WTC11 (cell line): Measurements from ENCODE around the gene NPTN.

Experiments used
- CREB1 ChIP-seq: sonication (generic); formaldehyde crosslinking; IDR thresholded peaks from 2 replicates; pipeline ENCODE4 v1.8.0; 2023; ENCODE audit warnings: mild to moderate bottlenecking, missing genetic modification reagents
- CREM ChIP-seq: sonication (generic); formaldehyde crosslinking; IDR thresholded peaks from 2 replicates; pipeline ENCODE4 v1.8.1; 2022; ENCODE audit warnings: mild to moderate bottlenecking, missing genetic modification reagents, moderate library complexity
- ELF4 ChIP-seq: sonication (generic); formaldehyde crosslinking; IDR thresholded peaks from 2 replicates; pipeline ENCODE4 v1.8.1; 2022; ENCODE audit warnings: low read depth, mild to moderate bottlenecking, moderate library complexity, missing genetic modification reagents
- FOXK1 ChIP-seq: sonication (generic); formaldehyde crosslinking; IDR thresholded peaks from 2 replicates; pipeline ENCODE4 v1.8.0; 2022; ENCODE audit warnings: mild to moderate bottlenecking, moderate library complexity, missing genetic modification reagents
- MLX ChIP-seq: sonication (generic); formaldehyde crosslinking; IDR thresholded peaks from 2 replicates; pipeline ENCODE4 v1.8.1; 2023; ENCODE audit warnings: mild to moderate bottlenecking, missing genetic modification reagents, moderate library complexity
- NFYB ChIP-seq: sonication (generic); formaldehyde crosslinking; conservative IDR thresholded peaks from 2 replicates; pipeline ENCODE4 v1.8.0; 2022; ENCODE audit warnings: low read depth, missing genetic modification reagents
- SMAD4 ChIP-seq: sonication (generic); formaldehyde crosslinking; IDR thresholded peaks from 2 replicates; pipeline ENCODE4 v1.8.0; 2022; ENCODE audit warnings: mild to moderate bottlenecking, missing genetic modification reagents
- SP1 ChIP-seq: sonication (generic); formaldehyde crosslinking; conservative IDR thresholded peaks from 2 replicates; pipeline ENCODE4 v1.8.1; 2022; ENCODE audit warnings: missing genetic modification reagents
- TEAD4 ChIP-seq: sonication (generic); formaldehyde crosslinking; IDR thresholded peaks from 2 replicates; pipeline ENCODE4 v1.8.0; 2022; ENCODE audit warnings: mild to moderate bottlenecking, missing genetic modification reagents
- ZNF121 ChIP-seq: sonication (generic); formaldehyde crosslinking; IDR thresholded peaks from 2 replicates; pipeline ENCODE4 v1.8.0; 2023; ENCODE audit warnings: missing genetic modification reagents
- TF ChIP-seq, protein P1 (sequence below): fragments of 200-600 bp; IDR thresholded peaks from 2 replicates; pipeline ENCODE4 v1.8.0; 2022; ENCODE audit warnings: antibody characterized with exemption
- TF ChIP-seq, protein P2 (sequence below): sonication (generic); formaldehyde crosslinking; IDR thresholded peaks from 2 replicates; pipeline ENCODE4 v1.8.1; 2023; ENCODE audit warnings: mild to moderate bottlenecking, missing genetic modification reagents
- TF ChIP-seq, protein P3 (sequence below): sonication (generic); formaldehyde crosslinking; IDR thresholded peaks from 2 replicates; pipeline ENCODE4 v1.8.1; 2023; ENCODE audit warnings: mild to moderate bottlenecking, missing genetic modification reagents, moderate library complexity
- TF ChIP-seq, protein P4 (sequence below): sonication (generic); formaldehyde crosslinking; IDR thresholded peaks from 2 replicates; pipeline ENCODE4 v1.8.1; 2023; ENCODE audit warnings: mild to moderate bottlenecking, moderate library complexity, missing genetic modification reagents

DNA sequence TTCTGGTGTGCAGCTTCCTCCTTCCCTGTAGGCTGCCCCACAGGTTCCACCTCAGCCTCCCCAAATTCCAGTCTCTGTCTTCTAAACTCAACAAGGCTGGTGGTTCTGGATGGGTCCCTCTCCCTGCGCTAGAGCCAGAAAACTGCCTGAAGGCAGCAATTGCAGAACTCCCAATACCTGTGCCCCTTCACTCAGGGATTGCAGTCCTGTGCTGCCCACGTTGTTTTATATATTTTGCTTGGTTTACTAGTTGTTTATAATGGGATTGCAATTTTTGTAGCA, 14.8 kb upstream of the NPTN start:
- TF ChIP-seq ZNF121 (CRISPR knock-in tag), result no peak
- TF ChIP-seq CREB1 (CRISPR knock-in tag), result no peak
- TF ChIP-seq ELF4 (CRISPR knock-in tag), result no peak
- TF ChIP-seq TEAD4 (CRISPR knock-in tag), result no peak
- TF ChIP-seq, protein P1, sequence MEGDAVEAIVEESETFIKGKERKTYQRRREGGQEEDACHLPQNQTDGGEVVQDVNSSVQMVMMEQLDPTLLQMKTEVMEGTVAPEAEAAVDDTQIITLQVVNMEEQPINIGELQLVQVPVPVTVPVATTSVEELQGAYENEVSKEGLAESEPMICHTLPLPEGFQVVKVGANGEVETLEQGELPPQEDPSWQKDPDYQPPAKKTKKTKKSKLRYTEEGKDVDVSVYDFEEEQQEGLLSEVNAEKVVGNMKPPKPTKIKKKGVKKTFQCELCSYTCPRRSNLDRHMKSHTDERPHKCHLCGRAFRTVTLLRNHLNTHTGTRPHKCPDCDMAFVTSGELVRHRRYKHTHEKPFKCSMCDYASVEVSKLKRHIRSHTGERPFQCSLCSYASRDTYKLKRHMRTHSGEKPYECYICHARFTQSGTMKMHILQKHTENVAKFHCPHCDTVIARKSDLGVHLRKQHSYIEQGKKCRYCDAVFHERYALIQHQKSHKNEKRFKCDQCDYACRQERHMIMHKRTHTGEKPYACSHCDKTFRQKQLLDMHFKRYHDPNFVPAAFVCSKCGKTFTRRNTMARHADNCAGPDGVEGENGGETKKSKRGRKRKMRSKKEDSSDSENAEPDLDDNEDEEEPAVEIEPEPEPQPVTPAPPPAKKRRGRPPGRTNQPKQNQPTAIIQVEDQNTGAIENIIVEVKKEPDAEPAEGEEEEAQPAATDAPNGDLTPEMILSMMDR, result no peak
- TF ChIP-seq, protein P2, sequence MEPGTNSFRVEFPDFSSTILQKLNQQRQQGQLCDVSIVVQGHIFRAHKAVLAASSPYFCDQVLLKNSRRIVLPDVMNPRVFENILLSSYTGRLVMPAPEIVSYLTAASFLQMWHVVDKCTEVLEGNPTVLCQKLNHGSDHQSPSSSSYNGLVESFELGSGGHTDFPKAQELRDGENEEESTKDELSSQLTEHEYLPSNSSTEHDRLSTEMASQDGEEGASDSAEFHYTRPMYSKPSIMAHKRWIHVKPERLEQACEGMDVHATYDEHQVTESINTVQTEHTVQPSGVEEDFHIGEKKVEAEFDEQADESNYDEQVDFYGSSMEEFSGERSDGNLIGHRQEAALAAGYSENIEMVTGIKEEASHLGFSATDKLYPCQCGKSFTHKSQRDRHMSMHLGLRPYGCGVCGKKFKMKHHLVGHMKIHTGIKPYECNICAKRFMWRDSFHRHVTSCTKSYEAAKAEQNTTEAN (CRISPR knock-in tag), result no peak
- TF ChIP-seq NFYB, result no peak
- no peak for TF ChIP-seq FOXK1 (CRISPR knock-in tag)
- TF ChIP-seq, protein P3, sequence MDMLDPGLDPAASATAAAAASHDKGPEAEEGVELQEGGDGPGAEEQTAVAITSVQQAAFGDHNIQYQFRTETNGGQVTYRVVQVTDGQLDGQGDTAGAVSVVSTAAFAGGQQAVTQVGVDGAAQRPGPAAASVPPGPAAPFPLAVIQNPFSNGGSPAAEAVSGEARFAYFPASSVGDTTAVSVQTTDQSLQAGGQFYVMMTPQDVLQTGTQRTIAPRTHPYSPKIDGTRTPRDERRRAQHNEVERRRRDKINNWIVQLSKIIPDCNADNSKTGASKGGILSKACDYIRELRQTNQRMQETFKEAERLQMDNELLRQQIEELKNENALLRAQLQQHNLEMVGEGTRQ, result no peak
- TF ChIP-seq CREM (CRISPR knock-in tag), result no peak
- TF ChIP-seq SP1, result no peak
- no peak for TF ChIP-seq SMAD4 (CRISPR knock-in tag)
- TF ChIP-seq, protein P4, sequence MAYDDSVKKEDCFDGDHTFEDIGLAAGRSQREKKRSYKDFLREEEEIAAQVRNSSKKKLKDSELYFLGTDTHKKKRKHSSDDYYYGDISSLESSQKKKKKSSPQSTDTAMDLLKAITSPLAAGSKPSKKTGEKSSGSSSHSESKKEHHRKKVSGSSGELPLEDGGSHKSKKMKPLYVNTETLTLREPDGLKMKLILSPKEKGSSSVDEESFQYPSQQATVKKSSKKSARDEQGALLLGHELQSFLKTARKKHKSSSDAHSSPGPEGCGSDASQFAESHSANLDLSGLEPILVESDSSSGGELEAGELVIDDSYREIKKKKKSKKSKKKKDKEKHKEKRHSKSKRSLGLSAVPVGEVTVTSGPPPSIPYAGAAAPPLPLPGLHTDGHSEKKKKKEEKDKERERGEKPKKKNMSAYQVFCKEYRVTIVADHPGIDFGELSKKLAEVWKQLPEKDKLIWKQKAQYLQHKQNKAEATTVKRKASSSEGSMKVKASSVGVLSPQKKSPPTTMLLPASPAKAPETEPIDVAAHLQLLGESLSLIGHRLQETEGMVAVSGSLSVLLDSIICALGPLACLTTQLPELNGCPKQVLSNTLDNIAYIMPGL (CRISPR knock-in tag), result no peak
- no peak for TF ChIP-seq MLX (CRISPR knock-in tag)
